Adrenal gland (tissue), 5 donors: ENCODE data around the gene KCNAB1.

Source experiments
- CTCF ChIP-seq, 6 experiments: fragments of 450-650 bp in 4 of 6; fragments of 200-600 bp in 2 of 6; sonication (generic) in 1 of 6; IDR thresholded peaks; 1 replicate in 5 of 6; 2 replicates in 1 of 6; pipeline versions ENCODE4 v1.5.1 to v1.8.0; 2016 to 2021; ENCODE audit warnings: antibody characterized with exemption in 6 of 6, mild to moderate bottlenecking in 2 of 6, moderate library complexity in 1 of 6
- POLR2A ChIP-seq, 2 donors: fragments of 450-650 bp; IDR thresholded peaks; one replicate each; pipeline ENCODE4 v1.6.1; 2017; ENCODE audit warnings: antibody characterized with exemption in 2 of 2, mild to moderate bottlenecking in 2 of 2, moderate library complexity in 1 of 2
- donor health status: DM: no; HTN: no; CAD: no.

- TF ChIP-seq CTCF (IDR thresholded peaks at IDR 0.05) (no peak), POLR2A (IDR thresholded peaks at IDR 0.05) (no peak)
These were observed 221.0 kb downstream of the KCNAB1 start for GRCh38 chr3:156341332-156341731.
